Measurements from ENCODE around the gene TSPEAR. TPM values are rescaled to one million over a fixed set of nuclear protein-coding genes. Genes with fewer than 3 reads are reported as not detected.

The TSPEAR gene
- total and polyA plus RNA-seq, 2 of the 13 experiments (the other 11 are each of a cell fraction or from before 2014, with no cell fraction given) = 0.07 to 0.32 TPM

GRCh38 chr21:44758781-44759627, 47.6 kb upstream of the TSPEAR start:
- 32% methylated on average over 12 of the region's 26 CpGs for WGBS (ENCODE audit: low lambda C conversion rate)
- no peak overlapping the region for H3K4me2 ChIP-seq (ENCODE audit: low read depth, low read length)
- no peak overlapping the region for H3K9ac ChIP-seq (ENCODE audit: insufficient read depth, low read depth, low read length)
- FAIRE-seq (no peak), ATAC-seq (no peak), DNase-seq (ENCODE audit: low spot score) (no peak)
- TF ChIP-seq BCLAF1 (IDR thresholded peaks at IDR 0.05) = no peak
- no peak for TF ChIP-seq NCOR1 (IDR thresholded peaks at IDR 0.05; ENCODE audit: borderline replicate concordance, low read length)
- no peak for TF ChIP-seq TGIF2 (CRISPR knock-in tag; IDR thresholded peaks at IDR 0.05)
- TF ChIP-seq TEAD3 (CRISPR knock-in tag; optimal IDR thresholded peaks at IDR 0.05; ENCODE audit: borderline replicate concordance) = no peak
- TF ChIP-seq ZNF790 (CRISPR knock-in tag; IDR thresholded peaks at IDR 0.05; ENCODE audit: borderline replicate concordance) = no peak
- no peak for TF ChIP-seq TFDP2 (CRISPR knock-in tag; IDR thresholded peaks at IDR 0.05)
- TF ChIP-seq CBFB (CRISPR knock-in tag; IDR thresholded peaks at IDR 0.05) = no peak
- no peak for TF ChIP-seq ZNF615 (CRISPR knock-in tag; IDR thresholded peaks at IDR 0.05; ENCODE audit: borderline replicate concordance)
- no peak for TF ChIP-seq CENPT (CRISPR knock-in tag; IDR thresholded peaks at IDR 0.05; ENCODE audit: low read depth)
- no peak for TF ChIP-seq ISL2 (CRISPR knock-in tag; IDR thresholded peaks at IDR 0.05)
- no peak for TF ChIP-seq MEF2D (CRISPR knock-in tag; IDR thresholded peaks at IDR 0.05)
- no peak for TF ChIP-seq ZNF318 (CRISPR knock-in tag; IDR thresholded peaks at IDR 0.05)
- ChIA-PET CTCF (ENCODE audit: low intra/inter-chr PET ratio, low total read pairs) (no interaction called here), POLR2A (no interaction called here)
- no peaks in the 10 kb centered on the region for H4K20me1 ChIP-seq (ENCODE audit: insufficient read depth, low read length)
- peaks cover 2 to 41% of the 10 kb centered on the region in 2 experiments; a peak in 4 of 5 replicates for H3K27me3 ChIP-seq (ENCODE audit: control insufficient read depth in 1 of 2, insufficient read depth in 2 of 2, low read length in 2 of 2)
- no peak overlapping the region for H3K4me3 ChIP-seq (replicated peaks in 1 of 3; ENCODE audit: insufficient read depth in 1 of 3, low read depth in 2 of 3, low read length in 3 of 3)
- H3K36me3 ChIP-seq (replicated peaks in 1 of 2; ENCODE audit: control insufficient read depth in 1 of 2, insufficient read depth in 2 of 2, low read length in 2 of 2) = no peaks in the 10 kb centered on the region
- H3K79me2 ChIP-seq (ENCODE audit: insufficient read depth, low read length) = no peaks in the 10 kb centered on the region
- peaks cover 32% of the 10 kb centered on the region for H3K4me1 ChIP-seq (ENCODE audit: insufficient read depth, low read length)
- BruUV-seq (replicated peaks) = no TSS peak
- in situ Hi-C loops (cut with HindIII; ENCODE audit: extremely low pct_ligation_motif_present, low pct_unique_long_range_greater_than_20kb) (no loop called here), intact Hi-C loops (cut with micrococcal nuclease; ENCODE audit: unreplicated experiment) (no loop called here)
- H3K27ac ChIP-seq (ENCODE audit: extremely low read length, insufficient read depth, low read length) = no peak overlapping the region
- H3K9me3 ChIP-seq (ENCODE audit: low read length) = no peaks in the 10 kb centered on the region
- H2AFZ ChIP-seq (ENCODE audit: low read length) = no peak overlapping the region
